ENCODE results near the gene OR7C2.

DNA sequence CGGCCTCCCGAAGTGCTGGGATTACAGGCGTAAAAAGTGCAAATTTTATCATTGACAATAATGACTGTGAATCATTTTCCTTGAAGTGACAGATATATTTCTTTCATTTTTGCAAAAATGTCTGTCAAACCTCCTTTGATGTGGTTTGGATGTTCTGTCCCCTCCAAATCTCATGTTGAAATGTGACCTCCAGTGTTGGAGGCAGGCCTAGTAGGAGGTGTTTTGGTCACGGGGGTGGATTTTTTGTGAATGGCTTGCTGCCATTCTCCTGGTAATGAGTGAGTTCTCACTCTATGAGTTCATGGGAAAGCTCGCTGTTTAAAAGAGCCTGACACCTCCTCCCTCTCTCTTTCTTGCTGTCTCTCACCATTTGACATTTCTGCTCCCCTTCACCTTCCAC lies 43.8 kb downstream of the OR7C2 start:
- TF ChIP-seq EP300 (IDR thresholded peaks at IDR 0.05) (no peak), CTCF (IDR thresholded peaks at IDR 0.05) (no peak)

All from ovary (tissue), 3 donors.